NCI-H187 (cell line): ENCODE data around the gene COL5A2.

Experiments used
- DNase-seq, 2 experiments: peaks; one replicate each; lab custom pipeline; 2025; lab: John Stamatoyannopoulos, UW

The COL5A2 gene

GRCh38 chr2:189049709-189050164 is 129.8 kb downstream of the COL5A2 start:
- DNase-seq = no peak

- no peak for DNase-seq
These were observed 131.4 kb downstream of the COL5A2 start for GRCh38 chr2:189048189-189048588.

GRCh38 chr2:189047171-189047888 is 132.2 kb downstream of the COL5A2 start:
- DNase-seq = no peak

GRCh38 chr2:189046320-189046719 is 133.2 kb downstream of the COL5A2 start:
- no peak for DNase-seq

- no peak for DNase-seq
These were observed 133.7 kb downstream of the COL5A2 start for GRCh38 chr2:189045836-189046235.

GRCh38 chr2:189037518-189037917 is 142.0 kb downstream of the COL5A2 start:
- no peak for DNase-seq

GRCh38 chr2:189024901-189025618 is 154.5 kb downstream of the COL5A2 start:
- no peak for DNase-seq

GRCh38 chr2:189022492-189022891 is 157.1 kb downstream of the COL5A2 start:
- DNase-seq = no peak

GRCh38 chr2:189022053-189022481 is 157.5 kb downstream of the COL5A2 start:
- no peak for DNase-seq

GRCh38 chr2:189020179-189020578 is 159.4 kb downstream of the COL5A2 start:
- no peak for DNase-seq

GRCh38 chr2:189018631-189019030 is 160.9 kb downstream of the COL5A2 start:
- DNase-seq = no peak

GRCh38 chr2:189016311-189016861 is 163.2 kb downstream of the COL5A2 start:
- DNase-seq = no peak

- DNase-seq = no peak
These were observed 164.2 kb downstream of the COL5A2 start for GRCh38 chr2:189015359-189015758.

- DNase-seq = no peak
These were observed 165.0 kb downstream of the COL5A2 start for GRCh38 chr2:189014449-189015138.

GRCh38 chr2:189013671-189014448 is 165.7 kb downstream of the COL5A2 start:
- DNase-seq = no peak

- no peak for DNase-seq
These were observed 166.5 kb downstream of the COL5A2 start for GRCh38 chr2:189013031-189013430.

- DNase-seq = no peak
These were observed 167.2 kb downstream of the COL5A2 start for GRCh38 chr2:189012351-189012750.

GRCh38 chr2:189010536-189010935 is 169.0 kb downstream of the COL5A2 start:
- no peak for DNase-seq

- no peak for DNase-seq
These were observed 170.9 kb downstream of the COL5A2 start for GRCh38 chr2:189008555-189009262.

GRCh38 chr2:189002079-189002478 is 177.5 kb downstream of the COL5A2 start:
- DNase-seq = no peak

GRCh38 chr2:189000221-189000620 is 179.3 kb downstream of the COL5A2 start:
- no peak for DNase-seq
